ENCODE data around the gene DFFA. TPM values are rescaled to one million over a fixed set of nuclear protein-coding genes. Genes with fewer than 3 reads are reported as not detected.

The DFFA gene
- total and polyA plus RNA-seq, 2 of the 4 experiments (the other 2 are of a cell fraction), result 28.1 to 62.6 TPM

DNA sequence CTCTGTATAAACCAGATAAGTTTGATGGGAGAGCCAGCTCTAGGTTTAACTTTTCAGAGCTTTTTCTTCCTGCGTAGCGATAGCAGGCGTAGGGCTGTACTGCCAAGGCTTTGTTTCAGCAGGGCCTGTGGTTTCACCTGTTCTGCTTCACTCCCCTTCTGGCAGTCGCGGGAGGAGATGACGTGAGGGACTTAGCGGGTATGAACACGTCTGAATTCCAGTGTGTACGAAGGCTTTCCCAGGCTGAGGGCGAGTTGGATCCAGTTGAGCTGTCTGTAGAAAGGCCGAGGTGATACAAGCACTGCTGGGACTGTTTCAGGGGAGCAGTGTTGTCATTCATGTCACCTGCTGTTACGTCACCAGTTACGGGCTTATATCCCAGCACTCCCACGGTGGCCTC, 23.6 kb upstream of the DFFA start:
- intact Hi-C loops (cut with micrococcal nuclease), result loop anchor here (2.0 kb wide), 1 partner anchor 57 kb away; no protein-coding TSS in a partner anchor
- dilution Hi-C loops (cut with HindIII; ENCODE audit: low sequenced_read_pairs, unreplicated experiment), result no loop called here

More for the DNA sequence above, 23.6 kb upstream of the DFFA start:
- Histone ChIP-seq H3K18ac (ENCODE audit: low read depth, low read length) (no peak overlapping the region), H2AK9ac (replicated peaks; ENCODE audit: low read depth, low read length, poor library complexity) (no peak overlapping the region), H2BK15ac (ENCODE audit: low read depth, low read length) (no peak overlapping the region), H2AK5ac (ENCODE audit: low read depth, low read length) (no peak overlapping the region), H2BK20ac (ENCODE audit: low read depth, low read length) (no peak overlapping the region), H4K91ac (ENCODE audit: insufficient read depth, low read depth, low read length) (no peak overlapping the region), H2BK5ac (ENCODE audit: low read depth, low read length, poor library complexity, severe bottlenecking) (no peak overlapping the region), H4K20me1 (ENCODE audit: insufficient read depth, low read length) (peaks cover 29% of the 10 kb centered on the region), H3K9ac (ENCODE audit: low read depth, low read length) (no peak overlapping the region), H2BK120ac (ENCODE audit: low read depth, low read length) (no peak overlapping the region), H4K5ac (ENCODE audit: low read depth, low read length) (no peak overlapping the region), H3K56ac (ENCODE audit: extremely low read depth, insufficient read depth, low read length) (no peak overlapping the region), H3K9me1 (ENCODE audit: insufficient read depth, low read length) (peaks cover 4% of the 10 kb centered on the region), H2AFZ (replicated peaks; ENCODE audit: low read length, poor library complexity) (no peak overlapping the region), H3K27me3 (ENCODE audit: control insufficient read depth, insufficient read depth, low read length) (no peaks in the 10 kb centered on the region), H3K27ac (ENCODE audit: insufficient read depth, low read length) (no peak overlapping the region), H3K23ac (ENCODE audit: low read depth, low read length) (no peak overlapping the region), H3K14ac (replicated peaks; ENCODE audit: low read depth, low read length) (no peak overlapping the region), H3K36me3 (ENCODE audit: control insufficient read depth, insufficient read depth, low read length) (peaks cover 3% of the 10 kb centered on the region; the same call in 1 of the 2 replicates), H3K4me1 (ENCODE audit: control insufficient read depth, insufficient read depth, low read length) (peaks cover 5% of the 10 kb centered on the region), H3K4ac (ENCODE audit: low read depth, low read length) (no peak overlapping the region), H3K4me2 (ENCODE audit: low read depth, low read length) (no peak overlapping the region), H4K8ac (ENCODE audit: low read depth in 2 of 2, low read length in 2 of 2) (no peak overlapping the region), H3K79me1 (ENCODE audit: low read depth in 1 of 2, low read length in 2 of 2) (peaks cover 27 to 65% of the 10 kb centered on the region in 2 experiments), H3K9me3 (ENCODE audit: control insufficient read depth, insufficient read depth, low read length) (no peaks in the 10 kb centered on the region), H3K4me3 (ENCODE audit: insufficient read depth, low read depth, low read length) (no peak overlapping the region)
- no peak for ATAC-seq (ENCODE audit: low read depth)
- TF ChIP-seq BHLHE40 (IDR thresholded peaks at IDR 0.05; ENCODE audit: low read depth, low read length) (no peak), SMC3 (IDR thresholded peaks at IDR 0.05; ENCODE audit: low read depth, low read length) (no peak), USF2 (IDR thresholded peaks at IDR 0.05; ENCODE audit: low read depth, low read length) (no peak), RAD21 (IDR thresholded peaks at IDR 0.05; ENCODE audit: low read length) (no peak), MXI1 (IDR thresholded peaks at IDR 0.05; ENCODE audit: borderline replicate concordance, low read depth, low read length) (no peak), MAFK (IDR thresholded peaks at IDR 0.05; ENCODE audit: low read depth, low read length) (no peak)
- ChIA-PET CTCF (interaction anchor here (4.2 kb wide), 1 partner anchor 11 kb away, joined by 22 read pairs; no protein-coding TSS in a partner anchor), POLR2A (ENCODE audit: unreplicated experiment) (no interaction called here)
- in situ Hi-C loops (cut with MboI; ENCODE audit: low sequenced_read_pairs), result no loop called here
- no peak for DNase-seq
- 92% methylated on average over 14 of the region's 14 CpGs; no CpG with 5 or more reads in 1 of the 2 experiments for WGBS, 2 experiments (ENCODE audit: extremely low coverage in 2 of 2, insufficient read length in 1 of 2)
- no TSS peak for BruUV-seq (replicated peaks)
